Trophoblast cell (in vitro differentiated cells and primary cell): ENCODE data around the gene PRKD1.
"Not testable (repeated sequence)": the region's sequence is repeated elsewhere in the genome, so short reads cannot be mapped to it uniquely, and the experiment has no call there.

ENCODE experiments used
- DNase-seq, 2 donors: peaks; one replicate each; pipeline ENCODE4 v3.0.0-alpha.2; 2016
- H2AFZ ChIP-seq: 2 replicates; pipeline ENCODE4 v1.6.1; 2013; ENCODE audit warnings: low read length, moderate library complexity, mild to moderate bottlenecking; ENCODE audit not compliant: insufficient read depth, poor library complexity
- H2AK5ac ChIP-seq: 2 replicates; pipeline ENCODE4 v1.6.1; 2013; ENCODE audit warnings: mild to moderate bottlenecking, low read length
- H2BK120ac ChIP-seq: 2 replicates; pipeline ENCODE4 v1.6.1; 2013; ENCODE audit warnings: low read length, mild to moderate bottlenecking, moderate library complexity; ENCODE audit not compliant: insufficient read depth, poor library complexity
- H2BK12ac ChIP-seq: 2 replicates; pipeline ENCODE4 v1.6.1; 2013; ENCODE audit warnings: mild to moderate bottlenecking, low read length, moderate library complexity
- H2BK5ac ChIP-seq: 2 replicates; pipeline ENCODE4 v1.6.1; 2013; ENCODE audit warnings: low read length, low read depth, moderate library complexity, mild to moderate bottlenecking; ENCODE audit not compliant: poor library complexity
- H3K14ac ChIP-seq: 2 replicates; pipeline ENCODE4 v1.6.1; 2013; ENCODE audit warnings: mild to moderate bottlenecking, low read length
- H3K18ac ChIP-seq: 2 replicates; pipeline ENCODE4 v1.6.1; 2013; ENCODE audit warnings: mild to moderate bottlenecking, low read length
- H3K23ac ChIP-seq: 2 replicates; pipeline ENCODE4 v1.6.1; 2013; ENCODE audit warnings: low read length
- H3K27ac ChIP-seq: 2 replicates; pipeline ENCODE4 v1.5.1; 2013; ENCODE audit warnings: low read depth, mild to moderate bottlenecking, inconsistent platforms, low read length, moderate library complexity
- H3K27me3 ChIP-seq: 2 replicates; pipeline ENCODE4 v1.6.1; 2013; ENCODE audit warnings: inconsistent platforms, mild to moderate bottlenecking, low read length, moderate library complexity; ENCODE audit not compliant: insufficient read depth
- H3K36me3 ChIP-seq, 2 experiments: 1 replicate in 1 of 2; 2 replicates in 1 of 2; pipeline ENCODE4 v1.6.1; 2013; ENCODE audit warnings: low read length in 2 of 2, mild to moderate bottlenecking in 2 of 2, moderate library complexity in 1 of 2; ENCODE audit not compliant: insufficient read depth in 2 of 2, control insufficient read depth in 1 of 2
- H3K4ac ChIP-seq: 2 replicates; pipeline ENCODE4 v1.6.1; 2013; ENCODE audit warnings: low read depth, mild to moderate bottlenecking, low read length, moderate library complexity
- H3K4me1 ChIP-seq, 2 experiments: 1 replicate in 1 of 2; 2 replicates in 1 of 2; pipeline ENCODE4 v1.6.1; 2013; ENCODE audit warnings: low read length in 2 of 2, mild to moderate bottlenecking in 2 of 2, moderate library complexity in 1 of 2; ENCODE audit not compliant: insufficient read depth in 2 of 2, control insufficient read depth in 1 of 2
- H3K4me2 ChIP-seq: 2 replicates; pipeline ENCODE4 v1.6.1; 2013; ENCODE audit warnings: inconsistent platforms, mild to moderate bottlenecking, low read length, moderate library complexity
- H3K4me3 ChIP-seq: 2 replicates; pipeline ENCODE4 v1.5.1; 2013; ENCODE audit warnings: mild to moderate bottlenecking, low read depth, low read length, inconsistent platforms
- H3K79me1 ChIP-seq: one replicate; pipeline ENCODE4 v1.6.1; 2013; ENCODE audit warnings: low read length
- H3K79me2 ChIP-seq: 2 replicates; pipeline ENCODE4 v1.6.1; 2013; ENCODE audit warnings: low read length, mild to moderate bottlenecking; ENCODE audit not compliant: control insufficient read depth, insufficient read depth, poor library complexity
- H3K9ac ChIP-seq: 2 replicates; pipeline ENCODE4 v1.6.1; 2013; ENCODE audit warnings: mild to moderate bottlenecking, low read length
- H3K9me3 ChIP-seq: 2 replicates; pipeline ENCODE4 v1.6.1; 2013; ENCODE audit warnings: low read depth, mild to moderate bottlenecking, control low read depth, inconsistent platforms, low read length; ENCODE audit not compliant: insufficient read depth
- H4K12ac ChIP-seq: 2 replicates; pipeline ENCODE4 v1.6.1; 2013; ENCODE audit warnings: low read depth, mild to moderate bottlenecking, low read length, moderate library complexity
- H4K8ac ChIP-seq: 2 replicates; pipeline ENCODE4 v1.6.1; 2013; ENCODE audit warnings: low read depth, mild to moderate bottlenecking, low read length, moderate library complexity
- H4K91ac ChIP-seq: one replicate; pipeline ENCODE4 v1.6.1; 2013; ENCODE audit warnings: low read depth, mild to moderate bottlenecking, low read length, moderate library complexity
- WGBS: extraction: QIAGEN DNeasy Blood & Tissue Kit; methylation state at CpG from one replicate; pipeline ENCODE4 v1.1.7; 2013; ENCODE audit warnings: missing lambda C conversion rate; ENCODE audit not compliant: insufficient read length, insufficient coverage; ENCODE audit errors: extremely low coverage; 5-methylcytosine and 5-hydroxymethylcytosine counted together

Gene PRKD1

GRCh38 chr14:29726560-29727331, 200.9 kb downstream of the PRKD1 start:
- H3K4me1 ChIP-seq, H2BK120ac ChIP-seq, H2BK5ac ChIP-seq, H3K4ac ChIP-seq, H4K8ac ChIP-seq, H2BK12ac ChIP-seq, H3K27ac ChIP-seq, H3K23ac ChIP-seq, H3K36me3 ChIP-seq, H2AK5ac ChIP-seq, H3K79me1 ChIP-seq, H3K9me3 ChIP-seq, DNase-seq, H4K12ac ChIP-seq, H3K4me3 ChIP-seq, H4K91ac ChIP-seq, H3K4me2 ChIP-seq, H3K14ac ChIP-seq, H3K27me3 ChIP-seq, H2AFZ ChIP-seq, H3K79me2 ChIP-seq, H3K18ac ChIP-seq, H3K9ac ChIP-seq: not testable (repeated sequence)
- no CpG with 5 or more reads among the region's 4 CpGs for WGBS

GRCh38 chr14:29724991-29725390, 202.7 kb downstream of the PRKD1 start:
- H3K27me3 ChIP-seq: no peaks in the 10 kb centered on the region
- no peak overlapping the region for H2BK12ac ChIP-seq
- no CpG with 5 or more reads among the region's 3 CpGs for WGBS

GRCh38 chr14:29722831-29723230, 204.8 kb downstream of the PRKD1 start:
- no peak overlapping the region for H3K4ac ChIP-seq
- H4K8ac ChIP-seq: no peak overlapping the region
- H3K23ac ChIP-seq: no peak overlapping the region
- H3K36me3 ChIP-seq: no peaks in the 10 kb centered on the region
- WGBS: 100% methylated on average over 1 of the region's 1 CpG
- H3K79me2 ChIP-seq: no peaks in the 10 kb centered on the region
- H2BK120ac ChIP-seq: no peak overlapping the region
- H3K4me3 ChIP-seq: no peak overlapping the region
- no peaks in the 10 kb centered on the region for H3K4me1 ChIP-seq
- H3K14ac ChIP-seq: no peak overlapping the region
- H2AFZ ChIP-seq: no peak overlapping the region
- H2BK12ac ChIP-seq: no peak overlapping the region
- H3K9me3 ChIP-seq: no peaks in the 10 kb centered on the region
- no peak overlapping the region for H3K18ac ChIP-seq
- no peak overlapping the region for H4K91ac ChIP-seq
- no peak for DNase-seq
- no peak overlapping the region for H2AK5ac ChIP-seq
- no peak overlapping the region for H3K27ac ChIP-seq
- no peaks in the 10 kb centered on the region for H3K79me1 ChIP-seq
- no peak overlapping the region for H3K9ac ChIP-seq
- H3K4me2 ChIP-seq: no peak overlapping the region
- H4K12ac ChIP-seq: no peak overlapping the region
- no peak overlapping the region for H2BK5ac ChIP-seq
- no peaks in the 10 kb centered on the region for H3K27me3 ChIP-seq

More at GRCh38 chr14:29724991-29725390, 202.7 kb downstream of the PRKD1 start:
- H4K91ac ChIP-seq: no peak overlapping the region
- no peaks in the 10 kb centered on the region for H3K79me2 ChIP-seq
- H3K4me1 ChIP-seq: no peaks in the 10 kb centered on the region
- H4K12ac ChIP-seq: no peak overlapping the region
- no peak overlapping the region for H3K14ac ChIP-seq
- no peak overlapping the region for H3K4me3 ChIP-seq
- no peaks in the 10 kb centered on the region for H3K79me1 ChIP-seq
- H2BK5ac ChIP-seq: no peak overlapping the region
- H2AFZ ChIP-seq: no peak overlapping the region
- no peak overlapping the region for H2AK5ac ChIP-seq
- H3K9me3 ChIP-seq: no peaks in the 10 kb centered on the region
- H3K27ac ChIP-seq: no peak overlapping the region
- no peak overlapping the region for H3K4me2 ChIP-seq
- H3K4ac ChIP-seq: no peak overlapping the region
- no peak overlapping the region for H3K9ac ChIP-seq
- H3K23ac ChIP-seq: no peak overlapping the region
- H2BK120ac ChIP-seq: no peak overlapping the region
- DNase-seq: no peak
- H3K18ac ChIP-seq: no peak overlapping the region
- no peaks in the 10 kb centered on the region for H3K36me3 ChIP-seq
- H4K8ac ChIP-seq: no peak overlapping the region

GRCh38 chr14:29721586-29721985, 206.1 kb downstream of the PRKD1 start:
- Histone ChIP-seq H2BK5ac (no peak overlapping the region), H3K79me2 (no peaks in the 10 kb centered on the region), H3K4ac (no peak overlapping the region), H2BK12ac (no peak overlapping the region), H3K27ac (no peak overlapping the region), H3K23ac (no peak overlapping the region), H3K9ac (no peak overlapping the region), H3K36me3 (no peaks in the 10 kb centered on the region), H4K8ac (no peak overlapping the region), H3K14ac (no peak overlapping the region), H3K79me1 (no peaks in the 10 kb centered on the region), H3K9me3 (no peaks in the 10 kb centered on the region), H3K4me3 (no peak overlapping the region), H3K27me3 (no peaks in the 10 kb centered on the region), H2AFZ (no peak overlapping the region), H3K4me2 (no peak overlapping the region), H4K91ac (no peak overlapping the region), H2AK5ac (no peak overlapping the region), H4K12ac (no peak overlapping the region), H3K4me1 (no peaks in the 10 kb centered on the region), H3K18ac (no peak overlapping the region), H2BK120ac (no peak overlapping the region)
- no peak for DNase-seq
- WGBS: no CpG with 5 or more reads among the region's 2 CpGs
